NB4 (cell line): ENCODE measurements around the gene MSX1.

ENCODE experiments used
- CTCF ChIP-seq: IDR thresholded peaks from one replicate; pipeline ENCODE4 v1.5.1; 2012; ENCODE audit warnings: low read depth, low read length
- MAX ChIP-seq: IDR thresholded peaks from 2 replicates; pipeline ENCODE4 v1.6.1; 2011; ENCODE audit warnings: low read depth, low read length
- MYC ChIP-seq: IDR thresholded peaks from 2 replicates; pipeline ENCODE4 v1.6.1; 2011; ENCODE audit warnings: low read depth, low read length
- POLR2A ChIP-seq: IDR thresholded peaks from 2 replicates; pipeline ENCODE4 v1.6.1; 2011; ENCODE audit warnings: mild to moderate bottlenecking; ENCODE audit not compliant: insufficient read length; ENCODE audit errors: extremely low read depth

- TF ChIP-seq CTCF (no peak), POLR2A (no peak), MAX (no peak), MYC (no peak)
Observed at GRCh38 chr4:4869731-4870571, 10.5 kb downstream of the MSX1 start.
